AG09319 (cell line): ENCODE results near the gene HECTD4.

Experiments used
- DNase-seq: peaks from one replicate; pipeline ENCODE4 v3.0.0-alpha.2; 2010; ENCODE audit warnings: low read depth; ENCODE audit errors: extremely low read depth
- CTCF ChIP-seq: IDR thresholded peaks from 2 replicates; pipeline ENCODE4 v1.5.1; 2011; ENCODE audit warnings: low read depth, mild to moderate bottlenecking, inconsistent platforms, low read length, moderate library complexity

The HECTD4 gene

DNA sequence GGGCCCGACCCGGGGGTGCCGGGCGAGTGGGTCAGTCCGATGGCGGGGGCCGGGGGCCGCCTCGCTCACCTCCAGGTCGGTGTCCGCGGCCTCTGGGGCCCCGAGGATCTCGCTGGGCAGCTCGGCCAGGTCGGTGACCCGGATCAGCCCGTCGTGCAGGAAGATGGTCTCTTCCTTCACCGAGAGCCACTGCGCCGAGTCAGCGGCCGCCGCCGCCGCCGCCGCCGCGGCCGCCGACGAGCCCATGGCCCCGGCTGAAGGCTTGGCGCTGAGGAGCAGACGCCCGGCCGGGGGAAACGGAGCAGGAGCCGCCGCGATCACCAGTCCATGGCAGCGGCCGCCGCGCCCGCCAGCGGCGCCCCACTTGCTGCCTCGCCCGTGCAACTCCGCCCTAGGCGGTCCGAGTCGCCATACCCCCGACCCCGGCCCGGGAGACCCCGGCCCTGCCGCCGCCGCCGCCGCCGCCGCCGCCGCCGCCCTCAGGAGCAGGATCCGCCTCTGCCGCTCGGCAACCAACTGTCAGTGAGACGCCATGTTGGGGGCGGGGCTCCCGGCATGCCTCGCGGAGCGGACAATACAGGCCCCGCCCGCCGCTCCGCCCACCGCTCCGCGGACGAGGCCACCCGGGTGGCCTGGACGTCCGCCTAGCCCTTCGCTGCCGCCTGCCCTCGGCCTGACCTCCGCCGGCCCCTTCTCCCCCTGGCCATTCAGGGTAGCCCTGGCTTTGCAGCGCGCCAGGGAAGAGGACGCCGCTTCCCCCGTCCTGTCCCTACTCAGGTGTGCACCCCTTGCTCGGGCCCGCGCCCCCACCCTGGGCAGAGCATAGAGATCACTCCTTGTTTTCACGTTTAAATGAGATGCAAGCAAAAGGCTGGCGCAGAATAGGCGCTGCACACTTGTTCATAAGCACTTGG, at the start of gene HECTD4:
Gene HECTD4, minus strand, starts transcription at position 549 of the 914 bp plus-strand sequence. Its CDS starts 303 bp downstream, at position 246.
- peak; percentile 47 for DNase-seq
- TF ChIP-seq CTCF = no peak

DNA sequence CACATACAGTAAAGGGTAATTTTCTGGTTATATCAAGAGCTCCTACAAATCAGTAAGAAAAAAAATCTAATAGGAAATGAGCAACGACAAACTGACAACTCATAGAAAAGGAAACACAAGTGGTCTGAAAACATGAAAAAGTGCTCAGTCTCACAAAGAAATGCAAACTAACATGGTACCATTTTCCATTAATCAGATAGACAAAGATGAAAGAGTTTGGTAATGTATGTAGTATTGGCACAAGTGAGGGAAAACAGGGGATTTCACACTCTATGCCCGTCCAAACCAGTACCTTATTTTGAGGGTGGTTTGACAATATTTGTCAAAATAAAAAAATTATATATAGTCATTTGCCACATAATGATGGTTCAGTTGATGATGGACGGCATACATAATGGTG, 49.7 kb upstream of the HECTD4 start:
- TF ChIP-seq CTCF = no peak
- DNase-seq = no peak

GRCh38 chr12:112430929-112431328, 48.7 kb upstream of the HECTD4 start:
- TF ChIP-seq CTCF = no peak
- DNase-seq = no peak

DNA sequence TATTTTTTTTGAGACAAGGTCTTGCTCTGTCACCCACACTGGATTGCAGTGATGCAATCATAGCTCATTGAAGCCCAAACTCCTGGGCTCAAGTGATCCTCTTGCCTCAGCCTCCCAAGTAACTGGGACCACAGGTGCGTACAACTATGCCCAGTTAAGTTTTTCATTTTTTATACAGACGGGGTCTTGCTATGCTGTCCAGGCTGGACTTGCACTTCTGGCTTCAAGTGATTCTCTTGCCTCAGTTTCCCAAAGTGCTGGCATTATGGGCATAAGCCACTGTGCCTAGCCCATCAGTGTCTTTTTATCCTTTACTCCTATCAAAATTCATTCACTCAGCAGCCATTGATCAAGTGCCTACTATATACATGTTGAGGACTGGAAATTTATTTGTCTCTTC, 45.5 kb upstream of the HECTD4 start:
- TF ChIP-seq CTCF = no peak
- no peak for DNase-seq

- DNase-seq = no peak
These were observed 43.6 kb upstream of the HECTD4 start for GRCh38 chr12:112425582-112426382.

GRCh38 chr12:112424126-112424525, 41.9 kb upstream of the HECTD4 start:
- no peak for DNase-seq
- TF ChIP-seq CTCF = no peak

More at GRCh38 chr12:112425582-112426382, 43.6 kb upstream of the HECTD4 start:
- no peak for TF ChIP-seq CTCF

DNA sequence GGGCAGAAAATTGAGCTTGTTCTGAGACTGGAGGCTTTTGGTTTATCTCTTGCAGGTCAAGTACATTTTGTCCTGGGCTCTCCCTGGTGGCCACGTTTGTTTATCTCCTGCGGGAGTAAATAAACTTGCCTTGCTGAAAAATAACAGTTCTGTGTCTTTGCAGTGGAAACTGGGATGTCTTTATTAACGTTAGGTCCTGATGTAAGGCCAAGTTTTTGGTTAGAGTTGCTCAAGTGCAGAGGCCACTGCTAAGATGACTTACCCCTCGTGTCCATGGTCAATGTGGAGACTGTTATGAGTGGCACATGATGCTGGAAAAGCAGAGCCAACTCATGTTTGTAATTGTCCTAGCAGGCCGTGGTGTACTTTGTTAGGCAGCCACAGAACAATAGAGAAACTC, 40.3 kb upstream of the HECTD4 start:
- no peak for DNase-seq
- TF ChIP-seq CTCF = no peak
